NCI-H2029 (cell line): ENCODE measurements around the gene ZNF613.
"Not testable (repeated sequence)": the region's sequence is repeated elsewhere in the genome, so short reads cannot be mapped to it uniquely, and the experiment has no call there.

Source experiments
- DNase-seq: peaks from one replicate; lab custom pipeline; 2025; lab: John Stamatoyannopoulos, UW

The ZNF613 gene

GRCh38 chr19:51944798-51945552, 17.7 kb downstream of the ZNF613 start:
- no peak for DNase-seq

DNA sequence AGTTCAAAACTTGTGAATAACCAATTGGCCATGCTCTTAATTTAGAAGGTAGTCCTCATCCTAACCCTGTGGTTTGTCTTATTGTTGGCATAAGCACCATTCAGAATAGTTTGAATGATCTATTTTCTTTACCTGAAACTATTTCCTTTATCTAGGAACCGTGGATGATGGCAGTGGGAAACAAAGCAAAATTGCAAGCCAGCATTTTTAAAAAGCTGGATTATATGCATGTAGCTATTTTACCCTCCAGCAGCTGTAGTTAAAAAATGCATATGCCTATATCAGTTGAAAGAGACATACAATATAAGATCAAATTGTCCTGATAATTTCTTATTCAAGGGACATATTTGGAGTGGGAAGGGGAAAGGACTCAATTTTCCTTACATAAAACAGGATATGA, 19.3 kb downstream of the ZNF613 start:
- no peak for DNase-seq

DNA sequence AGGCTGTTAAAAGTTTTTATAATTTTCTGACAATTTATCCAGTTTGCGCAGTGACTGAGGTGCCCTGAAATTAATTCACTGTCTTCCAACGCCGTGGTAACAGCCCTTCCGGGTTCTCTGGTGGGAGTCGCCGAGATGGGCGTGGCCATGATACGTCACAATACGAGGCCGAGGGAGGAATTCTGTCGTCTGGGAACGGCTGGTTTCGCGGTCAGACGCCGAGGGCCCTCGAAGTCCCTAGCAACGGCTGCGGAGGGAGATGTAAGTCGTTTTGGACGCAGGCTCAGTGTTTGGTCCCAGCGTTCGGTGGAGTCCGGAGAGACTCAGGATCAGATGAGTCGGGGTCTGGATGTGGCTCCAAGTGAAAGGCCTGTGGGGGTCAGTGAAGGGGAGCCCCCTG, 21.7 kb downstream of the ZNF613 start:
- DNase-seq: no peak

DNA sequence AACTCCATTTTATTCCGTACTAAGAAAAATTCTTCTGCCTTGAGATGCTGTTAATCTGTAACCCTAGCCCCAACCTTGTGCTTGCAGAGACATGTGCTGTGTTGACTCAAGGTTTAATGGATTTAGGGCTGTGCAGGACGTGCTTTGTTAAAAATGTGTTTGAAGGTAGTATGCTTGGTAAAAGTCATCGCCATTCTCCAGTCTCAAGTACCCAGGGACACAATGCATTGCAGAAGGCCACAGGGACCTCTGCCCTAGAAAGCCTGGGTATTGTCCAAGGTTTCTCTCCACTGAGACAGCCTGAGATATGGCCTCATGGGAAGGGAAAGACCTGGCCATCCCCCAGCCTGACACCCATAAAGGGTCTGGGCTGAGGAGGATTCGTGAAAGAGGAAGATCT, 30.6 kb downstream of the ZNF613 start:
- DNase-seq: not testable (repeated sequence)

- no peak for DNase-seq
These were observed 32.5 kb downstream of the ZNF613 start for GRCh38 chr19:51959791-51960190.

DNA sequence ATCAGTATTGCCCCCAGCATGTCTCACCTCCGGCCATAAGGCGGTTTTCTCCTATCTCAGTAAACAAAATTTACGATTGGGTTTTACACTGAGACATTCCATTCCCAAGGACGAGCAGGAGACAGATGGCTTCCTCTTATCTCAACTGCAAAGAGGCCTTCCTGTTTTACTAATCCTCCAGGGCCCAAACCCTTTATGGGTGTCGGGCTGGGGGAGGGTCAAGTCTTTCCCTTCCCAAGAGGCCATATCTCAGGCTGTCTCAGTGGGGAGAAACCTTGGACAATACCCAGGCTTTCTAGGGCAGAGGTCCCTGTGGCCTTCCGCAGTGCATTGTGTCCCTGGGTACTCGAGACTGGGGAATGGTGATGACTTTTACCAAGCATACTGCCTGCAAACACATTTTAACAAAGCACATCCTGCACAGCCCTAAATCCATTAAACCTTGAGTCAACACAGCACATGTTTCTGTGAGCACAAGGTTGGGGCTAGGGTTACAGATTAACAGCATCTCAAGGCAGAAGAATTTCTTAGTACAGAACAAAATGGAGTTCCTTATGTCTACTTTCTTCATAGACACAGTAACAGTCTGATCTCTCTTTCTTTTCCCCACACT, 33.5 kb downstream of the ZNF613 start:
- DNase-seq: not testable (repeated sequence)

- DNase-seq: no peak
These were observed 38.3 kb downstream of the ZNF613 start for GRCh38 chr19:51965583-51965982.

GRCh38 chr19:51970718-51971117, 43.4 kb downstream of the ZNF613 start:
- DNase-seq: no peak

- no peak for DNase-seq
These were observed 44.4 kb downstream of the ZNF613 start for GRCh38 chr19:51971624-51972023.

- DNase-seq: not testable (repeated sequence)
These were observed 48.5 kb downstream of the ZNF613 start for GRCh38 chr19:51975787-51976186.

- DNase-seq: no peak
These were observed 49.6 kb downstream of the ZNF613 start for GRCh38 chr19:51976852-51977251.

DNA sequence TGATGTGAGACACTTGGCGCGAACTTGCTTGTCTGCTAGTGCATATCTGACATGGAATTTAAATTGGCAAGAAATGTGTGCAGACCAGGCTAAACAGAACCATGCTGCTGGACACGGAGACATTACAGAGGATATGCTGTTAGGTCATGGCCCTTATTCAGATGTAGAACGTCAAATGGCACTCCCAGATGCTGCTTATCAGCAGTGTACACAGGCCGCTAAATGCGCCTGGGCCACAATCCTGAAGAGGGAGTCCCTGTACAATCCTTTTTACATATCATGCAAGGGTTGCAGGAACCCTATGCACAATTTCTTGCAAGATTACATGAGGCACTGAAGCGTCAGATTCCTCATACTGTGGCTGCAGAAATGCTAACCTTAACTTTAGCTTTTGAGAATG, 50.1 kb downstream of the ZNF613 start:
- no peak for DNase-seq

DNA sequence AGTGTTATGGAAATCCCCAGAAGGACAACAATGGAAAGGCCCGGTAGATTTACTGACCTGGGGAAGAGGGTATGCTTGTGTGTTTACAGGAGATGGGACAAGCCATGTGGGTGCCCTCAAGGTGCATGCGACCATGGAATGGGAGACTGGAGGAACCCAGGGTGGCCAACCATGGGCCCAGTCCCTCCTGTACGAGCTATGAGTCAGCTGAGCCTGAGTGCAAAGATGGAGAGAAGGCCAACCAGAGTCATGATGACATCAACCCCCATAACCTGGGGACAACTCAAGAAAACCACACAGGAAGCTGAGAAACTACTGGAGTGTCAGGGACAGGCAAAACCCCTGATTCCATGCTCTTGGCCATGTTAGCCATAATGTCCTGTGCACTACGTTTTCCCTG, 51.6 kb downstream of the ZNF613 start:
- no peak for DNase-seq

DNA sequence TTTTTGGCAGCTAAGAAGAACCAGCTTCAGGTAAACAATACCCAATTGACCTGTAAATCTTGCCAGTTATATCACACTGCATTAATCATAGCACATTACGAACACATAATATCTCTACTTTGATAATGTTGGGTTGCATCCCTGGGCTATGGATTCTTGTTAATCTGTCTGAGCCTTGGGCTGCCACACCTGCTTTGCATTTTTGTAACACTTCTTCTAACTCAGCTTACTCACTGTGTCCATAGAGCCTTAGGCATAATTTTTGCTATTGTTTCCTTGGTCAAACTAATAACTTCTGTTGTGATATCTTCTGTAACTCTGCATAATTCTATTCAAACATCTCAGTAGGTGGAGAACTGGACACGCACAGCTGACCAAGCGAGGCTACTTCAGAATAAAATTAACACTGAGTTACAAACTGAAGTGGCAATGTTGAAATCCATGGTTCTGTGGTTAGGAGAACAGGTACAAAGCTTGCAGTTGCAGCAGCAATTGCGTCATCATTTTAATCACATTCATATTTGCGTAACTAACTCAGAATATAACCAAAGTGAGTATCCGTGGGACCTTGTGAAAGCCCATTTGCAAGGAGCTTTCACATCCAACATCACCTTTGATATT, 53.0 kb downstream of the ZNF613 start:
- DNase-seq: no peak

DNA sequence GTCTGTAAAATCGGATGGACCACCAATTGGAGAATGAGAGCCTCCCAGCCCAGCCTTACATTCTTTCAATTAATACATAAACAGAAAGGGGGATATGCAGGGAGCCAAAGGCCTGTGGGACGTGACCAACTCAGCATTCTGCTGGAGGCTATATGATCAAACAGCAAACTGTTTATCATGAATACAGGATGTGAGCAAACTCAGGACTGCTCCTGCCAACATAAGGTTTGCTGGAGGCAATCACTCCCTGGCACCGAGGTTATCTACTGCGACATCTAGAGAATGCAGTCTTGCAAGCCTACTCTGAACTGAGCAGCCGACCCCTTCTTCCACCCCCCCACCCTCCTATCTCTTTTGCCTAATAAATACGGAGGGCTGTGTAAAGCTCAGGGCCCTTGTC, 53.7 kb downstream of the ZNF613 start:
- not testable (repeated sequence) for DNase-seq

DNA sequence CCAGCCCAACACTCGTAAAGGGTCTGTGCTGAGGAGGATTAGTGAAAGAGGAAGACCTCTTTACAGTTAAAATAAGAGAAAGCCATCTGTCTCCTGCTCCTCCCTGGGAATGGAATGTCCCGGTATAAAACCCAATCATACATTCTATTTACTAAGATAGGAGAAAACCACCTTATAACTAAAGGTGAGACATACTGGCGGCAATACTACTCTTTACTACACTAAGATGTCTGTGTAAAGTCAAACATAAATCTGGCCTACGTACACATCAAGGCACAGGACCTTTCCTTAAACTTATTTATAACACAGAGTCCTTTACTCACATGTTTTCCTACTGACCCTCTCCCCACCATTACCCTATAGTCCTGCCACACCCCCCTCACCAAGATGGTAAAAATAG, 56.1 kb downstream of the ZNF613 start:
- DNase-seq: no peak

- DNase-seq: peak; percentile 76
These were observed 59.3 kb downstream of the ZNF613 start, which contains the start of gene ZNF350 for GRCh38 chr19:51986309-51987291. ZNF350 (minus strand) TSS chr19:51986840; CDS start chr19:51974360, 12,480 bp downstream.

- DNase-seq: no peak
These were observed 66.2 kb downstream of the ZNF613 start for GRCh38 chr19:51993422-51993821.

DNA sequence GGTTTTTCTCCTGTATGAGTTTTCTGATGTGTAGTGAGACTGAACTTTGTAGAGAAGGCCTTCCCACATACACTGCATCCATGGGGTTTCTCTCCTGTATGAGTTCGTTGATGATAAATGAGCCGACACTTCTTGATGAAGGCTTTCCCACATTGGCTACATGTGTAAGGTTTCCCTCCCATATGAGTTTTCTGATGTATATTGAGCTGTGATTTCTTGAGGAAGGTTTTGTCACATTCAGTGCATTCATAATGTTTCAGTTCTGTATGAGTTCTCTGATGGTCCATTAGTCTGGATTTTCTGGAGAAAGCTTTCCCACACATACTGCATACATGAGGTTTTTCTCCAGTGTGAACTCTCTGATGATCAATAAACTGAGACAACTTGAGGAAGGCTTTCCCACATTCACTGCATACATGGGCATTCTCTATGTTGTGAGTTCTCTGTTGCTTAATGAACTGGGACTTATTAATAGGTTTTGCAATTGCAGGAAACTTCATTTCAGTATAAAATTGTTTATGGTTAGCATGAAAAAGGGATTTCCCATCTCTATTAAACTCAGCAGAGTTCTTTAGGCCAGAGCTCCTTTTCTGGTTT, 66.9 kb downstream of the ZNF613 start:
- DNase-seq: no peak
